ENCODE data around the gene COBL. TPM values are rescaled to one million over a fixed set of nuclear protein-coding genes. Genes with fewer than 3 reads are reported as not detected.

Gene COBL
- total and polyA plus RNA-seq, 2 of the 4 experiments (the other 2 are of a cell fraction), result under 0.01 TPM; not detected in 1

DNA sequence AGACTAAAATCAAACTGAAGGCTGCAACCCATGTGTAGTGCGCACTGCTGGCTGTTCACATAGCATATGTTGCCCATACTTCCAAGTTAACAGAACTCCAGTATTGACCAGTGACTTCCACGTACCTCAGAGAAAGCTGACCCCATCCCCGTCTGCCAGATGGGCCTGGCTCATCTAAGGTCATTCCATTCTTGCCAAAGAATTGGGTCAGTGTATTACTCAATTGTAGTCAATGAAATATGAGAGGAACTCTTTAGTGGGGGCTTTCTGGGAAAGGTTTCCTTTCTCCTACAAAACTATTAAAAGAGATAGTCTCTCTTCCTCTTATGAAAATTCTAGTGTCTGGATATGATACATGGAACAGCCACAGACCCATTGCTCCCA is 238.6 kb downstream of the COBL start:
- in situ Hi-C loops (cut with MboI; ENCODE audit: low sequenced_read_pairs) (loop anchor here (10.0 kb wide), 1 partner anchor 613 kb away; no protein-coding TSS in a partner anchor), dilution Hi-C loops (cut with HindIII; ENCODE audit: low sequenced_read_pairs, unreplicated experiment) (no loop called here), intact Hi-C loops (cut with micrococcal nuclease) (no loop called here)
- H2BK15ac ChIP-seq (ENCODE audit: low read depth, low read length), result no peak overlapping the region
- H2BK5ac ChIP-seq (ENCODE audit: low read depth, low read length, poor library complexity, severe bottlenecking), result no peak overlapping the region
- H3K4ac ChIP-seq (ENCODE audit: low read depth, low read length), result no peak overlapping the region
- H4K20me1 ChIP-seq (ENCODE audit: insufficient read depth, low read length), result no peaks in the 10 kb centered on the region
- no peak for DNase-seq
- CTCF ChIA-PET, result no interaction called here
- no peak overlapping the region for H3K14ac ChIP-seq (replicated peaks; ENCODE audit: low read depth, low read length)
- POLR2A ChIA-PET (ENCODE audit: unreplicated experiment), result no interaction called here
- H2BK20ac ChIP-seq (ENCODE audit: low read depth, low read length), result no peak overlapping the region
- H3K4me2 ChIP-seq (ENCODE audit: low read depth, low read length), result no peak overlapping the region
- no peaks in the 10 kb centered on the region for H3K36me3 ChIP-seq (ENCODE audit: control insufficient read depth, insufficient read depth, low read length)
- H3K9me3 ChIP-seq (ENCODE audit: control insufficient read depth, insufficient read depth, low read length), result no peaks in the 10 kb centered on the region
- WGBS, 2 experiments (ENCODE audit: extremely low coverage in 2 of 2, insufficient read length in 1 of 2), result no CpG with 5 or more reads among the region's 3 CpGs
- no peak for ATAC-seq (ENCODE audit: low read depth)
- no peak overlapping the region for H2BK120ac ChIP-seq (ENCODE audit: low read depth, low read length)
- H4K8ac ChIP-seq (ENCODE audit: low read depth in 2 of 2, low read length in 2 of 2), result no peak overlapping the region
- no peak overlapping the region for H2AK5ac ChIP-seq (ENCODE audit: low read depth, low read length)
- H3K4me3 ChIP-seq (ENCODE audit: insufficient read depth, low read depth, low read length), result no peak overlapping the region
- H3K27me3 ChIP-seq (ENCODE audit: control insufficient read depth, insufficient read depth, low read length), result peaks cover 17% of the 10 kb centered on the region
- no peak overlapping the region for H4K5ac ChIP-seq (ENCODE audit: low read depth, low read length)
- TF ChIP-seq MAFK (IDR thresholded peaks at IDR 0.05; ENCODE audit: low read depth, low read length) (no peak), RAD21 (IDR thresholded peaks at IDR 0.05; ENCODE audit: low read length) (no peak), MAZ (IDR thresholded peaks at IDR 0.05; ENCODE audit: borderline replicate concordance, low read depth, low read length) (no peak)
- TF ChIP-seq, protein P1, sequence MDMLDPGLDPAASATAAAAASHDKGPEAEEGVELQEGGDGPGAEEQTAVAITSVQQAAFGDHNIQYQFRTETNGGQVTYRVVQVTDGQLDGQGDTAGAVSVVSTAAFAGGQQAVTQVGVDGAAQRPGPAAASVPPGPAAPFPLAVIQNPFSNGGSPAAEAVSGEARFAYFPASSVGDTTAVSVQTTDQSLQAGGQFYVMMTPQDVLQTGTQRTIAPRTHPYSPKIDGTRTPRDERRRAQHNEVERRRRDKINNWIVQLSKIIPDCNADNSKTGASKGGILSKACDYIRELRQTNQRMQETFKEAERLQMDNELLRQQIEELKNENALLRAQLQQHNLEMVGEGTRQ (IDR thresholded peaks at IDR 0.05; ENCODE audit: low read depth, low read length), result no peak
- H3K23ac ChIP-seq (ENCODE audit: low read depth, low read length), result no peak overlapping the region
- H2AFZ ChIP-seq (replicated peaks; ENCODE audit: low read length, poor library complexity), result no peak overlapping the region
- H3K27ac ChIP-seq (ENCODE audit: insufficient read depth, low read length), result no peak overlapping the region
- H3K18ac ChIP-seq (ENCODE audit: low read depth, low read length), result no peak overlapping the region
- BruUV-seq (replicated peaks), result no TSS peak
- H4K91ac ChIP-seq (ENCODE audit: insufficient read depth, low read depth, low read length), result no peak overlapping the region
- no peaks in the 10 kb centered on the region for H3K4me1 ChIP-seq (ENCODE audit: control insufficient read depth, insufficient read depth, low read length)
- H3K9me1 ChIP-seq (ENCODE audit: insufficient read depth, low read length), result no peaks in the 10 kb centered on the region
- H3K9ac ChIP-seq (ENCODE audit: low read depth, low read length), result no peak overlapping the region
- no peak overlapping the region for H3K56ac ChIP-seq (ENCODE audit: extremely low read depth, insufficient read depth, low read length)
- H3K79me1 ChIP-seq (ENCODE audit: low read depth in 1 of 2, low read length in 2 of 2), result no peaks in the 10 kb centered on the region
- no peak overlapping the region for H2AK9ac ChIP-seq (replicated peaks; ENCODE audit: low read depth, low read length, poor library complexity)

Measured in IMR-90 (cell line).